HepG2 (cell line): ENCODE measurements around the gene HEXA. TPM values are rescaled to one million over a fixed set of nuclear protein-coding genes. Genes with fewer than 3 reads are reported as not detected.

Source experiments
- AHDC1 ChIP-seq: sonication (generic); formaldehyde crosslinking; IDR thresholded peaks from 2 replicates; pipeline ENCODE4 v1.5.1; 2020; ENCODE audit warnings: mild to moderate bottlenecking, missing genetic modification reagents, borderline replicate concordance
- ATF4 ChIP-seq, 2 experiments: fragments of 450-650 bp in 1 of 2; sonication (generic) in 1 of 2; formaldehyde crosslinking; IDR thresholded peaks; 2 replicates each; pipeline versions ENCODE4 v1.5.0 to v1.8.0; 2020 to 2022; ENCODE audit warnings: mild to moderate bottlenecking in 1 of 2, missing genetic modification reagents in 1 of 2
- CENPBD1 ChIP-seq: sonication (generic); formaldehyde crosslinking; IDR thresholded peaks from 2 replicates; pipeline ENCODE4 v1.8.0; 2022; ENCODE audit warnings: missing genetic modification reagents, low read depth, mild to moderate bottlenecking, borderline replicate concordance
- HMG20A ChIP-seq: IDR thresholded peaks from 2 replicates; pipeline ENCODE4 v1.6.1; 2016; ENCODE audit warnings: borderline replicate concordance
- HOXA3 ChIP-seq: sonication (generic); formaldehyde crosslinking; IDR thresholded peaks from 2 replicates; pipeline ENCODE4 v1.5.0; 2020; ENCODE audit warnings: missing genetic modification reagents
- MXI1 ChIP-seq: IDR thresholded peaks from 3 replicates; pipeline ENCODE4 v1.6.1; 2012; ENCODE audit warnings: low read depth, low read length, inconsistent platforms, borderline replicate concordance
- NCOR1 ChIP-seq: fragments of 200-600 bp; sonication (generic); IDR thresholded peaks from 2 replicates; pipeline ENCODE4 v1.7.0; 2017; ENCODE audit warnings: antibody characterized with exemption, low read length, borderline replicate concordance
- NR3C1 ChIP-seq: sonication (generic); formaldehyde crosslinking; IDR thresholded peaks from 2 replicates; pipeline ENCODE4 v1.4.0; 2020; ENCODE audit warnings: missing genetic modification reagents
- RFX1 ChIP-seq: fragments of 450-650 bp; IDR thresholded peaks from 2 replicates; pipeline ENCODE4 v1.6.1; 2017
- RXRA ChIP-seq: sonication (generic); formaldehyde crosslinking; IDR thresholded peaks from 2 replicates; pipeline ENCODE4 v1.5.1; 2020; ENCODE audit warnings: missing genetic modification reagents
- SALL1 ChIP-seq: sonication (generic); formaldehyde crosslinking; IDR thresholded peaks from 2 replicates; pipeline ENCODE4 v1.8.0; 2022; ENCODE audit warnings: mild to moderate bottlenecking, missing genetic modification reagents
- ZFX ChIP-seq: sonication (generic); formaldehyde crosslinking; IDR thresholded peaks from 2 replicates; pipeline ENCODE4 v1.4.0; 2020; ENCODE audit warnings: mild to moderate bottlenecking, low read depth, missing genetic modification reagents, moderate library complexity
- ZNF564 ChIP-seq: sonication (generic); formaldehyde crosslinking; IDR thresholded peaks from 2 replicates; pipeline ENCODE4 v1.8.1; 2023; ENCODE audit warnings: mild to moderate bottlenecking, missing genetic modification reagents
- polyA plus RNA-seq, 8 experiments: library from polyadenylated mRNA; depleted of rRNA in 3 of 8; stranded (reverse) in 7 of 8; unstranded in 1 of 8; fragments of >200 nt; fragmentation: Illumina TruSeq in 4 of 8; extraction: Trizol in 4 of 8; gene quantifications; 2 replicates each; pipeline versions ENCODE4 v1.2.1 to v1.2.3, GENCODE V29; 2011 to 2016; ENCODE audit warnings: low read depth in 4 of 8, missing spikeins in 1 of 8, mixed read lengths in 1 of 8; ENCODE audit not compliant: insufficient read depth in 1 of 8
- total RNA-seq, 5 experiments: library from RNA; depleted of rRNA; stranded (reverse); fragments of >200 nt; fragmentation: Illumina TruSeq; extraction: Trizol; gene quantifications; 2 replicates each; pipeline ENCODE4 v1.2.3, GENCODE V29; 2016; ENCODE audit warnings: low read depth in 1 of 5
- TF ChIP-seq, protein P1 (sequence below): IDR thresholded peaks from 2 replicates; pipeline ENCODE4 v1.6.1; 2016; ENCODE audit warnings: mild to moderate bottlenecking
- TF ChIP-seq, protein P2 (sequence below): IDR thresholded peaks from 2 replicates; pipeline ENCODE4 v1.6.1; 2012; ENCODE audit warnings: low read depth, low read length, improper control_type of control experiment

HEXA gene
- total and polyA plus RNA-seq, 2 of the 13 experiments (the other 11 are each of a cell fraction or from before 2014, with no cell fraction given) = 106 to 219 TPM

GRCh38 chr15:72398648-72399047 is 22.8 kb upstream of the HEXA start (continued):
- TF ChIP-seq, protein P1, sequence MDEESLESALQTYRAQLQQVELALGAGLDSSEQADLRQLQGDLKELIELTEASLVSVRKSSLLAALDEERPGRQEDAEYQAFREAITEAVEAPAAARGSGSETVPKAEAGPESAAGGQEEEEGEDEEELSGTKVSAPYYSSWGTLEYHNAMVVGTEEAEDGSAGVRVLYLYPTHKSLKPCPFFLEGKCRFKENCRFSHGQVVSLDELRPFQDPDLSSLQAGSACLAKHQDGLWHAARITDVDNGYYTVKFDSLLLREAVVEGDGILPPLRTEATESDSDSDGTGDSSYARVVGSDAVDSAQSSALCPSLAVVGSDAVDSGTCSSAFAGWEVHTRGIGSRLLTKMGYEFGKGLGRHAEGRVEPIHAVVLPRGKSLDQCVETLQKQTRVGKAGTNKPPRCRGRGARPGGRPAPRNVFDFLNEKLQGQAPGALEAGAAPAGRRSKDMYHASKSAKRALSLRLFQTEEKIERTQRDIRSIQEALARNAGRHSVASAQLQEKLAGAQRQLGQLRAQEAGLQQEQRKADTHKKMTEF (CRISPR knock-in tag) = 0 out of 2 replicates have a peak, but pooled peaks have one; percentile 18
- TF ChIP-seq MXI1 (no peak), ZNF564 (0 out of 2 replicates have a peak, but pooled peaks have one; percentile 38), CENPBD1 (CRISPR knock-in tag) (no peak), ATF4 (CRISPR knock-in tag; IDR thresholded peaks at IDR 0.05) (0 out of 4 replicates have a peak, but pooled peaks of 1 of the 2 experiments have one; percentile 14), RXRA (0 out of 2 replicates have a peak, but pooled peaks have one; percentile 36), HOXA3 (CRISPR knock-in tag) (peak; percentile 55; the same call in 1 of the 2 replicates), HMG20A (CRISPR knock-in tag) (peak; percentile 39; the same call in 1 of the 2 replicates), RFX1 (no peak), AHDC1 (peak; percentile 83; the same call in 1 of the 2 replicates), NCOR1 (peak; percentile 69; the same call in 1 of the 2 replicates), ZFX (CRISPR knock-in tag) (peak; percentile 33; the same call in 1 of the 2 replicates), SALL1 (peak; percentile 87), NR3C1 (no peak)
- TF ChIP-seq, protein P2, sequence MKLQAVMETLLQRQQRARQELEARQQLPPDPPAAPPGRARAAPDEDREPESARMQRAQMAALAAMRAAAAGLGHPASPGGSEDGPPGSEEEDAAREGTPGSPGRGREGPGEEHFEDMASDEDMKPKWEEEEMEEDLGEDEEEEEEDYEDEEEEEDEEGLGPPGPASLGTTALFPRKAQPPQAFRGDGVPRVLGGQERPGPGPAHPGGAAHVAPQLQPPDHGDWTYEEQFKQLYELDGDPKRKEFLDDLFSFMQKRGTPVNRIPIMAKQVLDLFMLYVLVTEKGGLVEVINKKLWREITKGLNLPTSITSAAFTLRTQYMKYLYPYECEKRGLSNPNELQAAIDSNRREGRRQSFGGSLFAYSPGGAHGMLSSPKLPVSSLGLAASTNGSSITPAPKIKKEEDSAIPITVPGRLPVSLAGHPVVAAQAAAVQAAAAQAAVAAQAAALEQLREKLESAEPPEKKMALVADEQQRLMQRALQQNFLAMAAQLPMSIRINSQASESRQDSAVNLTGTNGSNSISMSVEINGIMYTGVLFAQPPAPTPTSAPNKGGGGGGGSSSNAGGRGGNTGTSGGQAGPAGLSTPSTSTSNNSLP = 0 out of 2 replicates have a peak, but pooled peaks have one; percentile 13
